ENCODE data around the gene SFTPB.
"Not testable (repeated sequence)": the region's sequence is repeated elsewhere in the genome, so short reads cannot be mapped to it uniquely, and the experiment has no call there.

Gene SFTPB

GRCh38 chr2:85678794-85679672 is 11.0 kb upstream of the SFTPB start:
- no peak for DNase-seq (ENCODE audit: low read depth, low spot score)
- H3K27ac ChIP-seq = no peak overlapping the region

GRCh38 chr2:85678377-85678776 is 10.4 kb upstream of the SFTPB start:
- no peak for DNase-seq (ENCODE audit: low read depth, low spot score)

GRCh38 chr2:85675866-85676548 is 8.0 kb upstream of the SFTPB start:
- DNase-seq (ENCODE audit: low read depth, low spot score) = no peak
- H3K27ac ChIP-seq = no peak overlapping the region

More at GRCh38 chr2:85678377-85678776, 10.4 kb upstream of the SFTPB start:
- no peak overlapping the region for H3K27ac ChIP-seq

- H3K27ac ChIP-seq = no peak overlapping the region
- DNase-seq (ENCODE audit: low read depth, low spot score) = no peak
Observed at GRCh38 chr2:85675427-85675826, 7.4 kb upstream of the SFTPB start.

GRCh38 chr2:85674417-85674816 is 6.4 kb upstream of the SFTPB start:
- DNase-seq (ENCODE audit: low read depth, low spot score) = no peak
- no peak overlapping the region for H3K27ac ChIP-seq

GRCh38 chr2:85673716-85674375 is 5.8 kb upstream of the SFTPB start:
- no peak for DNase-seq (ENCODE audit: low read depth, low spot score)

GRCh38 chr2:85672456-85672855 is 4.5 kb upstream of the SFTPB start:
- no peak overlapping the region for H3K27ac ChIP-seq
- DNase-seq (ENCODE audit: low read depth, low spot score) = no peak

More at GRCh38 chr2:85673716-85674375, 5.8 kb upstream of the SFTPB start:
- no peak overlapping the region for H3K27ac ChIP-seq

- not testable (repeated sequence) for DNase-seq (ENCODE audit: low read depth, low spot score); H3K27ac ChIP-seq
Observed at GRCh38 chr2:85670416-85670815, 2.4 kb upstream of the SFTPB start.

- DNase-seq (ENCODE audit: low read depth, low spot score) = no peak
Observed at GRCh38 chr2:85669549-85669948, 1.6 kb upstream of the SFTPB start.

GRCh38 chr2:85668857-85669142 is 801 bp upstream of the SFTPB start:
- DNase-seq (ENCODE audit: low read depth, low spot score) = no peak
- H3K27ac ChIP-seq = no peak overlapping the region

More at GRCh38 chr2:85669549-85669948, 1.6 kb upstream of the SFTPB start:
- H3K27ac ChIP-seq = no peak overlapping the region

GRCh38 chr2:85667561-85668008 is 414 bp downstream of the SFTPB start:
- no peak overlapping the region for H3K27ac ChIP-seq
- no peak for DNase-seq (ENCODE audit: low read depth, low spot score)

GRCh38 chr2:85666435-85667316 is 1.3 kb downstream of the SFTPB start:
- DNase-seq (ENCODE audit: low read depth, low spot score) = no peak
- no peak overlapping the region for H3K27ac ChIP-seq

- H3K27ac ChIP-seq = no peak overlapping the region
- DNase-seq (ENCODE audit: low read depth, low spot score) = no peak
Observed at GRCh38 chr2:85666016-85666415, 2.0 kb downstream of the SFTPB start.

- DNase-seq (ENCODE audit: low read depth, low spot score) = no peak
- H3K27ac ChIP-seq = no peak overlapping the region
Observed at GRCh38 chr2:85665264-85665937, 2.6 kb downstream of the SFTPB start.

- H3K27ac ChIP-seq = no peak overlapping the region
- no peak for DNase-seq (ENCODE audit: low read depth, low spot score)
Observed at GRCh38 chr2:85663594-85664565, 4.1 kb downstream of the SFTPB start.

- H3K27ac ChIP-seq = no peak overlapping the region
- no peak for DNase-seq (ENCODE audit: low read depth, low spot score)
Observed at GRCh38 chr2:85662899-85663593, 5.0 kb downstream of the SFTPB start.

GRCh38 chr2:85661139-85661858 is 6.7 kb downstream of the SFTPB start:
- no peak for DNase-seq (ENCODE audit: low read depth, low spot score)

More at GRCh38 chr2:85661139-85661858, 6.7 kb downstream of the SFTPB start:
- H3K27ac ChIP-seq = no peak overlapping the region

All from epithelial cell of prostate (primary cell).